ENCODE data around the gene SLF2.

Gene SLF2

GRCh38 chr10:100995181-100995580, 82.4 kb downstream of the SLF2 start:
- Histone ChIP-seq H3K36me3 (ENCODE audit: control insufficient read depth, insufficient read depth, low read length) (peaks cover 41% of the 10 kb centered on the region), H3K27me3 (ENCODE audit: control insufficient read depth, insufficient read depth, low read length) (no peaks in the 10 kb centered on the region), H3K9ac (ENCODE audit: low read depth, low read length) (no peak overlapping the region), H3K4me1 (ENCODE audit: control insufficient read depth, insufficient read depth, low read length) (peaks cover 19% of the 10 kb centered on the region), H3K27ac (ENCODE audit: low read depth, low read length) (no peak overlapping the region), H3K9me3 (ENCODE audit: control insufficient read depth, insufficient read depth, low read length) (no peaks in the 10 kb centered on the region), H3K4me3 (ENCODE audit: low read depth, low read length) (no peak overlapping the region)

DNA sequence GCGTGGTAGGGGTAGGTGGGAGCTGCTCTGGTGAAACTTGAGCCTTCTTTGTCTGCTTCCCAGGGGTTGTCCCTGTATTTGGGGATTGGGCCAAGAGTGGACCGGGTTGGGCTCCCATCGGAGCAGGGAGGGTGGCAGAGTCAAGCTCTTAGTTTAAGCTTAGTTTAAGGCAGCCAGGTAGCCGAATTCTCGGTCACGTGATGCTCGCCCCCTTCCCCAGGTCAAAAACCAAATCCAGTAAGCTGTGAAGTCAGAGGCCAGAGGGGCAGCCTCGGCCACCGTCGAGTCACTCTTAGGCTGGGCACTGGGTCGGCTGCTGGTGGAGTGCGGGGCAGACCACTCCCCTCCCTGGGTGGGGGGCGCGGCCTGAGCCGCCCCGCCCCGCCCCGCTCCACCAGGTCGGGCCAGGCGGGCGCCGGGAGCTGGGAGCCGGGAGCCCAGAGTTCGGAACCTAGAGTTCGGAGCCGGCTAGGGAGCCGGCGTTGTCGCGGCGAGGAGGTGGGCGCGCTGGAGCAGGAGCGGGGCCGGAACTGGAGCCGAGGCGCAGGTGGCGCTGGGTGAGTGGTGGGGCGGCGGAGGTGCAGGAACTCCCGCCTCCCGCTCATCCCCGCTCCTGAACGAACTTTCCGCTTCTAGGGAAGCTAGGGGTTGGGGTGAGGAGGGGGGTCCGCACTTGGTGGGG, 84.1 kb downstream of the SLF2 start:
- H3K27ac ChIP-seq (ENCODE audit: low read depth, low read length), result peak overlapping the region; percentile 87

GRCh38 chr10:100997360-100998182, 84.8 kb downstream of the SLF2 start:
- Histone ChIP-seq H3K27ac (ENCODE audit: low read depth, low read length) (peak overlapping the region; percentile 87), H3K9me3 (ENCODE audit: control insufficient read depth, insufficient read depth, low read length) (no peaks in the 10 kb centered on the region), H3K4me1 (ENCODE audit: control insufficient read depth, insufficient read depth, low read length) (peaks cover 25% of the 10 kb centered on the region), H3K27me3 (ENCODE audit: control insufficient read depth, insufficient read depth, low read length) (no peaks in the 10 kb centered on the region), H3K4me3 (ENCODE audit: low read depth, low read length) (peak overlapping the region; percentile 88), H3K9ac (ENCODE audit: low read depth, low read length) (peak overlapping the region; percentile 51; the same call in 1 of the 2 replicates), H3K36me3 (ENCODE audit: control insufficient read depth, insufficient read depth, low read length) (peaks cover 29% of the 10 kb centered on the region)

More for the DNA sequence above, 84.1 kb downstream of the SLF2 start:
- H3K27me3 ChIP-seq (ENCODE audit: control insufficient read depth, insufficient read depth, low read length), result no peaks in the 10 kb centered on the region
- peak overlapping the region; percentile 52 for H3K9ac ChIP-seq (ENCODE audit: low read depth, low read length)
- H3K9me3 ChIP-seq (ENCODE audit: control insufficient read depth, insufficient read depth, low read length), result no peaks in the 10 kb centered on the region
- H3K4me3 ChIP-seq (ENCODE audit: low read depth, low read length), result peak overlapping the region; percentile 88
- H3K4me1 ChIP-seq (ENCODE audit: control insufficient read depth, insufficient read depth, low read length), result peaks cover 25% of the 10 kb centered on the region
- H3K36me3 ChIP-seq (ENCODE audit: control insufficient read depth, insufficient read depth, low read length), result peaks cover 26% of the 10 kb centered on the region

- H3K27ac ChIP-seq (ENCODE audit: low read depth, low read length), result peak overlapping the region; percentile 87
- peaks cover 31% of the 10 kb centered on the region for H3K36me3 ChIP-seq (ENCODE audit: control insufficient read depth, insufficient read depth, low read length)
- H3K4me3 ChIP-seq (ENCODE audit: low read depth, low read length), result peak overlapping the region; percentile 88
- H3K4me1 ChIP-seq (ENCODE audit: control insufficient read depth, insufficient read depth, low read length), result peaks cover 25% of the 10 kb centered on the region
- no peaks in the 10 kb centered on the region for H3K27me3 ChIP-seq (ENCODE audit: control insufficient read depth, insufficient read depth, low read length)
- H3K9ac ChIP-seq (ENCODE audit: low read depth, low read length), result peak overlapping the region; percentile 86; the same call in 1 of the 2 replicates
- no peaks in the 10 kb centered on the region for H3K9me3 ChIP-seq (ENCODE audit: control insufficient read depth, insufficient read depth, low read length)
Observed at GRCh38 chr10:100998183-100998990, 85.6 kb downstream of the SLF2 start.

DNA sequence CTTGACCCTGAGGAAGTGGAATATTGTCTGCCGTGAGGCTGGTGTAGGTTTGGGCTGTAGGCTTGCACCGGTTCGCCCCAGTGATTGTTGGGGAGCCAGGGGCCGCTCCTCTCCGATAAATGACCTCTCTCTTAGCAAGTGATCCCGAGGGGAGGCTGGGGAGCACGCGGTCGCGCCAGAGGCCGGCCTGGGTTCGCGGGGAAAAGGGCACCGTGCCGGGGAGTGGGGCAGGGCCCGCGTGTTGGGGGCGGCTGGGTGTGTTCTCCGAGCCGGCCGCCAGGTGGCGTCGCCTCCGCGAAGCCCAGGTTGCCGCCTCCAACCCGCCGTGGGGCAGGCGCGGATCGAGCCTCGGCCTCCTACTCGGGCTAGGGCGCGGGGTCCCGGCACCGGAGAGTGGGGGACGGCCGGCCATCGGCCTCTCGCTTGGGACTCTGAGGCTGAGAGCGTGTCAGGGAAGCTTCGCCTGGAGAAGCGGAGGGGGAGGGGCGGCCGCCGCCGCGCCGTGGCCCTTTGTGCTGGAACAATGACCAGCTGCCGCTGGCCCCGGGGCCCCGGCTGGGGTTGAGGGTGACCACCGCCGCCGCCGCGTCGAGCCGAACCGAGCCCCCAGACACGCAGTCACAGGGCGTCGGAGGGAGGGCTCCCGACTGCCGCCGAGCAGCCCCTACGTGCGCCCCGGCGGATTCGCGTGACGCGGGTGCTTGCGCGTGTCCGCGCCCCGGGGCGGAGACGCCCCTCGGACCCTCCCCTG, 86.4 kb downstream of the SLF2 start:
- no peaks in the 10 kb centered on the region for H3K9me3 ChIP-seq (ENCODE audit: control insufficient read depth, insufficient read depth, low read length)
- H3K4me3 ChIP-seq (ENCODE audit: low read depth, low read length), result peak overlapping the region; percentile 88
- no peaks in the 10 kb centered on the region for H3K27me3 ChIP-seq (ENCODE audit: control insufficient read depth, insufficient read depth, low read length)
- H3K4me1 ChIP-seq (ENCODE audit: control insufficient read depth, insufficient read depth, low read length), result peaks cover 22% of the 10 kb centered on the region
- peak overlapping the region; percentile 86 for H3K9ac ChIP-seq (ENCODE audit: low read depth, low read length)
- H3K36me3 ChIP-seq (ENCODE audit: control insufficient read depth, insufficient read depth, low read length), result peaks cover 29% of the 10 kb centered on the region
- H3K27ac ChIP-seq (ENCODE audit: low read depth, low read length), result peak overlapping the region; percentile 87

DNA sequence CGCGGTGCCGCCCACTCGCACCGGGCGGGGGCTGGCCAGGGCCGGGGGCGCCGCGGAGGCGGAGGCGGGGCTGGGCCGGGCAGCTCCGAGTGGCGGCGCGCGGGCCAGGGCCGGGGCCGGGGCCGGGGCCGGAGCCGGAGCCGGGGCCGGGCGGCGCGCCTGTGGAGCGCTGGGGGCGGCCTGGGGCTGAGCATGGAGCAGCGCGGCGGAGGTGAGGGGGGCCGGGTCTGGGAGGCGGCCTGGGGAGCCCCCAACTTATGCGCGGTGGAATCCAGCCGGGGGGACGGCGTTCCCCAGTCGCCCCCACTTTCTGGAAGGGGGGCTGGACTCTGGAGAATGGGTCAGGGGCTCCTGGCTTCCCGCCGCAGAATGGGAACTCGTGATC, 87.0 kb downstream of the SLF2 start, which contains the start of gene LZTS2:
Gene LZTS2 (plus strand): TSS at position 67 of the 385 bp plus-strand sequence. CDS start 2,731 bp downstream, outside the sequence.
- H3K27ac ChIP-seq (ENCODE audit: low read depth, low read length), result peak within 1 kb of the TSS; percentile 87
- H3K9ac ChIP-seq (ENCODE audit: low read depth, low read length), result peak within 1 kb of the TSS; percentile 86
- H3K4me1 ChIP-seq (ENCODE audit: control insufficient read depth, insufficient read depth, low read length), result peaks cover 18% of the 10 kb centered on the region
- H3K27me3 ChIP-seq (ENCODE audit: control insufficient read depth, insufficient read depth, low read length), result no peaks in the 10 kb centered on the region
- H3K36me3 ChIP-seq (ENCODE audit: control insufficient read depth, insufficient read depth, low read length), result peaks cover 28% of the 10 kb centered on the region
- peak within 1 kb of the TSS; percentile 88 for H3K4me3 ChIP-seq (ENCODE audit: low read depth, low read length)
- H3K9me3 ChIP-seq (ENCODE audit: control insufficient read depth, insufficient read depth, low read length), result no peaks in the 10 kb centered on the region

DNA sequence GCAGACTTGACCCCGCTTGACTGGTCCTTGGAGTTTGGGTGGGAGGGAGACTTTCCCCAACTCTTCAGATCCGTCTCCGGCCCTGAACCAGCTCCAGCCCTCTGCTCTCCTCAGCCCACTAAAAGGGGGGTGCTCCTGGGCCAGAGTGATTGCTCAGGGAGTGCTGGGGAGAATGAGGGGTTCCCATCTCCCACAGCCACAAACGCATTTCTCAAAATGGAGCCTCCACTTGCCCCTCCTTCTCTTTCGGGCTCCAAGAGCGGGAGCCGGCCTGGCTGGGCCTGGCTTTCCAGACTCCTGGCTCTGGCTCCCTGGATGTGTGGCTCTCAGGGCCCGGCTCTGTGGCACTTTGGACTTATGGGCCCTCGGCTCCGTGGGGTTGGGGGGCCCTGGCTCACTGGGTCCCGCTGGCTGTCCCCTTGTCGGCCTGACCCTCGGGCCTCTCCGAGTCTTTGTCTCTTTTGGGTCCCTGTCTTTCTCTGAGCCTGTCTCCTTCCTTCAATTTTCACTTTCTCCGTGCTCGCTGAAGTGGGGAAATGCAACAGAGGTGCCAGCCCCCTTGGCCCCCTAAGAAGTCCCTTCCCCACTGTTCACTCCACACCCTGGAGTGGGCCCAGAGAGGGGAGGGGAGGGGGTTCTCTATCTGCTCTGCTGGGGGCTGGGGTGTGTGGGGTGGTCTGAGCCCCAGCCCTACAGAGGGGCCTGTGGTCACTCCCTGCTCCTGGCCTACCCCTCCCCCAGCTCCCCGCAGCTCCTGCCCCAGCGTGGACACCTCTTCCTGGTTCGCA, 87.6 kb downstream of the SLF2 start:
- H3K27ac ChIP-seq (ENCODE audit: low read depth, low read length), result peak overlapping the region; percentile 74
- H3K9ac ChIP-seq (ENCODE audit: low read depth, low read length), result peak overlapping the region; percentile 70
- H3K36me3 ChIP-seq (ENCODE audit: control insufficient read depth, insufficient read depth, low read length), result peaks cover 30% of the 10 kb centered on the region
- H3K27me3 ChIP-seq (ENCODE audit: control insufficient read depth, insufficient read depth, low read length), result no peaks in the 10 kb centered on the region
- peak overlapping the region; percentile 88 for H3K4me3 ChIP-seq (ENCODE audit: low read depth, low read length)
- no peaks in the 10 kb centered on the region for H3K9me3 ChIP-seq (ENCODE audit: control insufficient read depth, insufficient read depth, low read length)
- H3K4me1 ChIP-seq (ENCODE audit: control insufficient read depth, insufficient read depth, low read length), result peaks cover 18% of the 10 kb centered on the region

GRCh38 chr10:101000915-101001658, 88.3 kb downstream of the SLF2 start:
- peaks cover 38% of the 10 kb centered on the region for H3K36me3 ChIP-seq (ENCODE audit: control insufficient read depth, insufficient read depth, low read length)
- no peak overlapping the region for H3K9ac ChIP-seq (ENCODE audit: low read depth, low read length)
- H3K27me3 ChIP-seq (ENCODE audit: control insufficient read depth, insufficient read depth, low read length), result no peaks in the 10 kb centered on the region
- peaks cover 17% of the 10 kb centered on the region for H3K4me1 ChIP-seq (ENCODE audit: control insufficient read depth, insufficient read depth, low read length)
- H3K27ac ChIP-seq (ENCODE audit: low read depth, low read length), result peak overlapping the region; percentile 17
- H3K9me3 ChIP-seq (ENCODE audit: control insufficient read depth, insufficient read depth, low read length), result no peaks in the 10 kb centered on the region
- H3K4me3 ChIP-seq (ENCODE audit: low read depth, low read length), result peak overlapping the region; percentile 88

DNA sequence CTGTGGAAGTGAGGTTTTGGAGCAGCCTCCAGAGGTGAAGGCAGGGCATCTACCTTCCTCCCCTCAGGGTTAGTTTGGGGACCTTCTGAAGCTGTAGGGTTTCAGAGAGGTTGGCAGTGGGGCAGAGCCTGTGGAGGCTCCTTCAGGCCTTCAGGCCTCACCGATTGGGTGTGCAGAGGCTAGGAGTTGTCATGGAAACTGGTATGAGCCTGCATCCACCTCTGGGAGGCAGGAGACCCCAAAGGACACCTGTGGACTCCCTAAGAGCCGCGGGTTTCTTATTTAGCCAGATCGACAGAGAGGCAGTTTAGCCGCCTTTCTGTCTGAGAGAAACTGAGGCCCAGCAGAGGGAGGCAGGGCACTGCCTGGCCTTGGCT, 88.9 kb downstream of the SLF2 start:
- H3K9ac ChIP-seq (ENCODE audit: low read depth, low read length), result no peak overlapping the region
- no peaks in the 10 kb centered on the region for H3K9me3 ChIP-seq (ENCODE audit: control insufficient read depth, insufficient read depth, low read length)
- peaks cover 43% of the 10 kb centered on the region for H3K36me3 ChIP-seq (ENCODE audit: control insufficient read depth, insufficient read depth, low read length)
- H3K4me3 ChIP-seq (ENCODE audit: low read depth, low read length), result no peak overlapping the region
- H3K4me1 ChIP-seq (ENCODE audit: control insufficient read depth, insufficient read depth, low read length), result peaks cover 12% of the 10 kb centered on the region
- H3K27me3 ChIP-seq (ENCODE audit: control insufficient read depth, insufficient read depth, low read length), result no peaks in the 10 kb centered on the region
- peak overlapping the region; percentile 17 for H3K27ac ChIP-seq (ENCODE audit: low read depth, low read length)

Measured in HUES48 (cell line).